IPS-18a (cell line): Measurements from ENCODE around the gene KCNAB1.

Experiments
- H3K27ac ChIP-seq: one replicate; pipeline ENCODE4 v1.5.1; 2013; ENCODE audit warnings: low read length
- H3K27me3 ChIP-seq: one replicate; pipeline ENCODE4 v1.6.1; 2013; ENCODE audit warnings: mild to moderate bottlenecking, low read length; ENCODE audit not compliant: control insufficient read depth, insufficient read depth
- H3K36me3 ChIP-seq: one replicate; pipeline ENCODE4 v1.6.1; 2013; ENCODE audit warnings: low read depth, low read length; ENCODE audit not compliant: control insufficient read depth
- H3K4me1 ChIP-seq: one replicate; pipeline ENCODE4 v1.6.1; 2013; ENCODE audit warnings: low read depth, low read length; ENCODE audit not compliant: control insufficient read depth
- H3K4me3 ChIP-seq: one replicate; pipeline ENCODE4 v1.5.1; 2013; ENCODE audit warnings: low read length
- H3K9ac ChIP-seq: one replicate; pipeline ENCODE4 v1.6.1; 2013; ENCODE audit warnings: mild to moderate bottlenecking, low read length, moderate library complexity
- H3K9me3 ChIP-seq: one replicate; pipeline ENCODE4 v1.6.1; 2013; ENCODE audit warnings: low read depth, low read length; ENCODE audit not compliant: control insufficient read depth

The KCNAB1 gene

DNA sequence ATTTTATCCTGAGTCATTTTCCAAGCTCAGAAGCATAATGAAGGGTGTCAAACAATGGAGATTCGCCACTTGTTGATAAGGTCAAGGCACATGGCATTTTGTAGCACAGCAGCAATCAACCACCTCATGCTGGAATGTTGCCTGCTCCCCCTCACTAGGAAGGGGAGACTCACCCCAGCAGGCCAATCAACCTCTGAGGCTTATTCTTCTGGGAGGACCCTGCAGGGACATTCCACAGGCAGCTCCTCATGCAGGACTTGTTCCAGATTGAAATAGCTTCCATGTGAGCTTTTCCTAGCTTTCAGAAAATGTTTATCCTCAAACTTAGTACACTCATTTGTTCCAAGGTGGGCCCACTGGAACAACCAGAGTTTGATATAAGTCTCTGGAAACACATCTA lies 356.9 kb downstream of the KCNAB1 start:
- no peaks in the 10 kb centered on the region for H3K27me3 ChIP-seq
- H3K4me1 ChIP-seq = peaks cover 7% of the 10 kb centered on the region
- H3K9ac ChIP-seq = no peak overlapping the region
- no peak overlapping the region for H3K27ac ChIP-seq
- no peaks in the 10 kb centered on the region for H3K9me3 ChIP-seq
- no peaks in the 10 kb centered on the region for H3K36me3 ChIP-seq
- H3K4me3 ChIP-seq = no peak overlapping the region

DNA sequence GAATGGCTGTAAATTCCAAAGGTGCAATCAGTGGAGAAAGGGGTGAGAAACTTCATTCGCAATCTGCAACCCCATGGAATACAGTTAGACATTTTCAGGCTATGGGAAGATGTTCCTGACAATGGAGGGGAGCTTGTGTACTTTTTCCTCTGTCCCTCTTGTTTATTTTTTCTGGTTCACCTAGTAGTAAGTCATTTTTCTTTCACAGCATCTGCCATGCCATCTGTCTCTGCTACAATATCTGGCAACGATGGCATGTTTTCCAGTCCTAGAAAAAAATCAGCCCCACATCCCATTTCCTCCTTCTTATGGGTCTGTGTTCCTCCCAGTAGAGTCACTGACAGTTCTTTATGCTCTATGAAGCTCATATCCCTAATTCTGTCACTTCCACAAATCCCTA lies 358.5 kb downstream of the KCNAB1 start:
- Histone ChIP-seq H3K9me3 (no peaks in the 10 kb centered on the region), H3K4me1 (peaks cover 7% of the 10 kb centered on the region), H3K9ac (no peak overlapping the region), H3K4me3 (no peak overlapping the region), H3K27ac (no peak overlapping the region), H3K27me3 (no peaks in the 10 kb centered on the region), H3K36me3 (no peaks in the 10 kb centered on the region)

DNA sequence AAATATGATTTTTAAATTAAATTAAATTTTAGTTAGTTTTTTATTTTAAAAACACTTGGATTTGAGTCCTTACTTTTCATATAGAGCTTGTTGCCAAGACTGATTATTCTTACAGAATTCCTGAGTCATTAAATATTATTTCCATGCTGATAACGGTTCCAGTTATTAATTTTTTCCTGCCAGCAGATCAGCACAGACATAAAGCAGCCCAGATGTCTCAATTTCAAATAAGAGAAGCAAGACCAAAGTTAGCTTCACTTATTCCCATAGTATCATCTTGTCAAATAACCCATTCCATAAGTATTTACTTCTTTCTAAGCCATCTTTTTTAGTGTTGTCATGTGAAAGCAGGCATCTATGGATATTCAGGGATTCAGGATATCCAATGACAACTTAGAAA lies 359.2 kb downstream of the KCNAB1 start:
- H3K27ac ChIP-seq = no peak overlapping the region
- H3K36me3 ChIP-seq = no peaks in the 10 kb centered on the region
- no peak overlapping the region for H3K9ac ChIP-seq
- no peaks in the 10 kb centered on the region for H3K9me3 ChIP-seq
- no peak overlapping the region for H3K4me3 ChIP-seq
- H3K4me1 ChIP-seq = peaks cover 7% of the 10 kb centered on the region
- no peaks in the 10 kb centered on the region for H3K27me3 ChIP-seq

DNA sequence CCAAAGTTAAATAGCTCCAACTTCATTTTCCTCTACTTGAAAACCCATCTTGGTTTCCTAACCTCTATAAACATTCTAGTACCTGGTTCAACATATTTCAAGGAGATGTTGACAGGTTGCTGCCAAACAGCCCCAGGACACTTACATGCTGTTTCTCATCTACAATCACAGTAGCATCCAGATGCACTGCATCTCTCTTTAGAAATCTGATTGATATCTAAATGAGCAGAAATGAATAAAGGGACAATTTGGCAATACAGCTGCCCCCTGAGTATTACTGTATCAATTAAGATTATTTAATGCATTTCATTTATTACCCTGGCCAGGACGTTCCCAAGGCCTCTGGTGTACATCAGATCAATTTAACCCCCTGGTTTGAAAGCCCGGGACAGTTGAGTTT lies 360.6 kb downstream of the KCNAB1 start:
- Histone ChIP-seq H3K36me3 (no peaks in the 10 kb centered on the region), H3K9ac (no peak overlapping the region), H3K27ac (no peak overlapping the region), H3K9me3 (no peaks in the 10 kb centered on the region), H3K4me3 (no peak overlapping the region), H3K27me3 (no peaks in the 10 kb centered on the region), H3K4me1 (no peaks in the 10 kb centered on the region)

DNA sequence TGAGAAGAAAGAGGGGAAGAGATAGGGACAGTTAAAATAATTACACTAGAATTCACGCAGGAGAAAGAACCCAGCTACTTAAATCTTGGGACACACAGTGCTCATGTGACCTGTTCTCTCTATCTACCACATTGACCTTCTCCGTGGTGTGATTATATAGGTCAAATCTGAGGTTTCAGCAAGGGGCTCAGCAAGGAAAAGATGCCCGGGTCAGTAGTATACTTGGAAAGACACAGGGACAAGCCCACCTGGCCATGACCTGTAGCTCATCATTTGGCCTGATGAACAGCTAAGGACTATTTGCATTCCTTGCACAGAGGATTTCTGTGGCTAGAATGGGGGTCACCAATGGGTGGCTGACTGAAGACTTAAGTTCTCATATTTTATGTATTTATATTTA lies 362.6 kb downstream of the KCNAB1 start:
- Histone ChIP-seq H3K9ac (no peak overlapping the region), H3K9me3 (no peaks in the 10 kb centered on the region), H3K4me1 (no peaks in the 10 kb centered on the region), H3K27me3 (no peaks in the 10 kb centered on the region), H3K36me3 (no peaks in the 10 kb centered on the region), H3K27ac (no peak overlapping the region), H3K4me3 (no peak overlapping the region)

DNA sequence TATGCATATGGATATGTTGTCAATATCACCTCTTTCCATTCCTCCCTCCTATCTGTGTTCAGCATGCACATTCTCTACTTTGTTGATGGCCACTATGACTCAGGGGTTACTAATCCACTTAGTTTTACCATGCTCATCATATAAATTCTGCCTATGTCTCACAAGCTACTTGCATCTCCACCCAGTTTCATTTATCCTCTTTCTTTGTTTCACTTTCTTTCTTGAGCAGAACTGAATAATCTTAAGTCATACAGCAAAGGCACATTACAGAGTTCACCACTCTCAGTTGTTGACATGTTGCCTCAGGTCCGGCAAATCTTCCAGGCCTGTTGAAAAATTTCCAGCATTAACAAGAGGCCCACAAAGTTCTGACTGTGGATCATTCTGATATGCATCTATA lies 363.0 kb downstream of the KCNAB1 start:
- H3K27ac ChIP-seq = no peak overlapping the region
- no peaks in the 10 kb centered on the region for H3K27me3 ChIP-seq
- no peak overlapping the region for H3K9ac ChIP-seq
- H3K4me3 ChIP-seq = no peak overlapping the region
- H3K9me3 ChIP-seq = no peaks in the 10 kb centered on the region
- H3K4me1 ChIP-seq = no peaks in the 10 kb centered on the region
- no peaks in the 10 kb centered on the region for H3K36me3 ChIP-seq

DNA sequence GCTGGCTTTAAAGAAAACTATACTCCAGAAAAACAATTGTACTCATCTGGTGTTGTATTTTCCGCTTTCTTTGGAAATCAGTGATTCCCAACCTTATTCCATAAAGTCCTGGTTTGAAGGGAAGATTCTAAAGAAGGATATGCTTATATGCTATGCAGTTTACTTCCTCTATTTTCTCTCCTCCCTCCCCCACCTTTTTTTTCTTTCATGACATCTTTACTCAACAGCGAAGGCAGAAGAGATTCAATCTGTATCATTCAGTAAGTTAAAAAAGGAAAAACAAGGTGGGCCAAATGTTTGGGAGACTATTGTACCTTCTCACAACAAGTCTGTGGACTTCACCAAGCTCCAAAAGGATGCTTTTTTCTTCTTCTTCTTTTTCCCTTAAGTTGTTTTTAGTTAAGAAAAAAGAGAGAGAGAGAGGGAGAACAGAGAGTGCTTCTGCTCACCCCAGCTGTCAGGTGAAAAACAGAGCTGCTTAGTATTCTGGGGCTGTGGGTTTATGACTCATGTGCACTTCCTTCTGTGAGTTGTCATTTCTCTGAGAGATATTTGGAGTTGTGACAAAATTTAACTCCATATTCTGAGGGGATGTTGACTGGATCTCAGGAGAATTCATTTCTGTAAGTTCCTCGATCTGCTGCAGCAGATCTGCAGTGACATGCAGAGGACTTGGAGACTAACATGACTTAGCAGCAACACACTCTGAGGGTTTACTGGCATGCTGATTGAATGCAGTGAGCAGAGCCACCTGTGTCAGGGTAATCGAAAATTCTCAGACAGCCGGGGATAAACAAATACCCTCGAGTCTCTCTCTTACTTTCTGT lies 363.8 kb downstream of the KCNAB1 start:
- Histone ChIP-seq H3K36me3 (no peaks in the 10 kb centered on the region), H3K4me3 (no peak overlapping the region), H3K9ac (no peak overlapping the region), H3K4me1 (no peaks in the 10 kb centered on the region), H3K27ac (no peak overlapping the region), H3K27me3 (no peaks in the 10 kb centered on the region), H3K9me3 (no peaks in the 10 kb centered on the region)

DNA sequence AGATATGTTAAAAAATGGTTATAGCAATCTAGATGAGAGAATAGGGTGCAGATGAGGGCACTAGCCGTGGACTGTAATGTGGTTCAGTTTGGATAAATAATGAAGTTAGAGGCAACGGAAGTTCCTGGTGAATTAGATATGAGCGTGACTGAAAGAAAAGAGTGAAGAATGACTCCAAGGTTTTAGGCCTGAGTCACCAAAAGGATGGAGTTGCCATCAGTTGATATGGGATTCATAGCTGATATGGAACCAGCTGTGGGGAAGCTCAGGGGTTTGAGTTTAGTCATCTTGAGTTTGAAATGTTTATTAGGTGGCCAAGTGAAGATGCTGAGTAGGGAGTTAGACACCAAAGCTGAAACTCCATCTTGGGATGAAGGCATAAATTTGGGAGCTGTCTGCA lies 368.4 kb downstream of the KCNAB1 start:
- H3K9me3 ChIP-seq = no peaks in the 10 kb centered on the region

DNA sequence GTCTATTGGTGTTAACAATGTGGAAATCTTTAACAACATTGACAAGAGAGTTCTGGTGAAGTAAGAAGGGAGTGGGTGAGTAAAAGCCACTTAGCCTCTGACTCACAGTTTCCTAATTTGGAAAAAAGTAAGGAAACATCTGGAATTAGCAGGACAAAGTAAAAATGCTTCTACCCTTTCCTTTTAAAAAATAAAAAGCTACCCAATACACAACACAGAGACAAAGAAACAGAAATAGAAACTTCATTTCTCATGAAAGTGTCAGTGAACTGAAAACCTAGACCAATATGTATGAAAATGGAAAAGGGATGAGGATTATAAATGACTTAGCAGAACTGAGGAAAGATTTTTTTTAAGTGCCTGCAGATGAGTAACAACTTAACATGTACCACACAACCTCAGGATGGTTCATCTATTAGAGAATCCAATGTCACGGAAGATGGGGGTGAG lies 369.1 kb downstream of the KCNAB1 start:
- Histone ChIP-seq H3K9me3 (no peaks in the 10 kb centered on the region), H3K4me3 (no peak overlapping the region), H3K9ac (no peak overlapping the region), H3K27me3 (no peaks in the 10 kb centered on the region), H3K27ac (no peak overlapping the region), H3K36me3 (no peaks in the 10 kb centered on the region), H3K4me1 (no peaks in the 10 kb centered on the region)

More for the DNA sequence above, 368.4 kb downstream of the KCNAB1 start:
- H3K27me3 ChIP-seq = no peaks in the 10 kb centered on the region
- no peaks in the 10 kb centered on the region for H3K36me3 ChIP-seq
- H3K9ac ChIP-seq = no peak overlapping the region
- H3K4me3 ChIP-seq = no peak overlapping the region
- no peaks in the 10 kb centered on the region for H3K4me1 ChIP-seq
- H3K27ac ChIP-seq = no peak overlapping the region

DNA sequence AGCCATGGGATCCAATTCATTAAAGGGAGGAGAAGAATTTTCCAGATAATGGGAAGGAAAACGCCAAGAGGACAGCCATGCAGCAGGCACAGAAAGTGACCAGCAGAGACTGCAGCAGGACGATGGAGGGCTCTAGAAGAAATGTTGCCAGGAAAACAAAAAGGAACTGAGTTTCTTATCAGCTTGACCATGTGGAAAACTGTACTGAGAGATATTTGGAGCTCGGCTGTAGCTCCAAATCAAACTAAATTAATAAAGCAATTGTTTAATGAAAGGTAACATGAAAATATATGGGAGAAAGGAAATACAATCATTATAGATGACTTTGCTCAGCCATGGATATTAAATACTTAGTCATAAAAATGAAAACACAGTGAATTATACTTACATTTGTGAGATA lies 370.8 kb downstream of the KCNAB1 start:
- H3K9me3 ChIP-seq = no peaks in the 10 kb centered on the region
- no peaks in the 10 kb centered on the region for H3K36me3 ChIP-seq
- no peak overlapping the region for H3K9ac ChIP-seq
- H3K4me1 ChIP-seq = no peaks in the 10 kb centered on the region
- H3K27me3 ChIP-seq = no peaks in the 10 kb centered on the region
- no peak overlapping the region for H3K27ac ChIP-seq
- no peak overlapping the region for H3K4me3 ChIP-seq

DNA sequence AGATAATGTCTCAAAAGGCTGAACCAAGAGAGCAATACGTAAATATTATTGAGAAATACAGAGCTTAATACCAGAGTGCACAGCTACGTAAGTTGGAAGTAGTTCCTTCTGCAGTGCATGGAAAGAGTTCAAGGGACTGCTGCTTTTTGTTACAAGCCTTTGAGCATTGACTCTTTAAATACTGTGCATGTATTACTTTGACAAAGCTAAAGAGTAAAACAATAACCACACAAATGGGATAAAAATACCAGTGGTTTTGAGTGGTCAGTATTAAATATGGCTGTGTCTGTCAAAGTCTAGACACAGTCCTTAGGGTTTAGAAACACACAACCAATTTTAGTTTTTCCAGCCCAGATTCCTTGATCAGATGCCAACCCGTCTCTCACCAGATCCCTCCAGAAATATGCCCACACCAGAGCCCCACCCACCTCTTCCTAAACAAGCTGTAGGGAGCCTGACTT lies 372.5 kb downstream of the KCNAB1 start:
- Histone ChIP-seq H3K36me3 (no peaks in the 10 kb centered on the region), H3K9me3 (no peaks in the 10 kb centered on the region), H3K4me1 (no peaks in the 10 kb centered on the region), H3K4me3 (no peak overlapping the region), H3K9ac (no peak overlapping the region), H3K27me3 (no peaks in the 10 kb centered on the region), H3K27ac (no peak overlapping the region)

DNA sequence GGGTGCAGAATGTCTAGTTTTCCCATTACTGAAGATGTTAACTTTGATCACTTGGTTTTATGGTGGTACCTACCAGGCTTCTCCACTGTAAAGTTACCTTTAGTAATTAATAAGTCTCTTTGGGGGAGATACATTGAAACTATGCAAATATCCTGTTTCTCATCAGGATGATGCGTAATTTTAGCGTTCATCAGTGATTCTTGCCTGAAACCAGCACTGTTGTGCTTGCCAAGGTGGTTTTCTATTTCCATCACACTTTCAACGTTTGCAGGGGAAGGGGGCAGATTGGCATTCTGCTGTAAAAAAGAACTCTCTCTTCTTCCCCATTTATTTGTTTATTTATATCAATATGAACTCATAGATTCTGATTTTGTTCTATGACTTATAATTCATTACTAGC lies 373.5 kb downstream of the KCNAB1 start:
- no peaks in the 10 kb centered on the region for H3K36me3 ChIP-seq
- no peaks in the 10 kb centered on the region for H3K4me1 ChIP-seq
- no peak overlapping the region for H3K9ac ChIP-seq
- H3K27me3 ChIP-seq = no peaks in the 10 kb centered on the region
- no peaks in the 10 kb centered on the region for H3K9me3 ChIP-seq
- no peak overlapping the region for H3K27ac ChIP-seq
- no peak overlapping the region for H3K4me3 ChIP-seq
